ENCODE data around the gene HS3ST3B1. TPM values are rescaled to one million over a fixed set of nuclear protein-coding genes. Genes with fewer than 3 reads are reported as not detected.
A peak's percentile ranks its signal among the peaks of the same experiment; 100 is the strongest.

Gene HS3ST3B1
- total RNA-seq, 1 experiment from 2014 or later = 0.33 TPM

DNA sequence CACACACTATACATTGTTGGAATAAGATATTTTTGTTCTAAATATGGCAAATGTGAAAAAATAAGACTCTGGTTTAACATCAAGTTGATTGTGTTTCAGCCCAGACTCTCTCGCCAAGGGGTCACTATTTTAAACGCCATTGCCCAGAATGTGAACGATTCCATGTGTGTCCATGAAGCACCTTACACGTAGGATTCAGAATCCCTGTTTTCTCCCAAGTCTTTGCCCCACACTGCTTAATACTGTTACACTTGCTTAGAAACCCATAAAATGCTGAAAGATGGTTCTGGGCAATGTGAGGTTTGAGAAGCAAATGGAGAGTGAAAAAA is 7.7 kb downstream of the HS3ST3B1 start:
- DNase-seq (no peak), ATAC-seq (no peak)
- H3K4me2 ChIP-seq (ENCODE audit: low read length) = peak overlapping the region; percentile 74
- no peaks in the 10 kb centered on the region for H4K20me1 ChIP-seq (ENCODE audit: low read length)
- H3K9me3 ChIP-seq (ENCODE audit: low read length) = no peaks in the 10 kb centered on the region
- H3K36me3 ChIP-seq (ENCODE audit: low read depth, low read length) = no peaks in the 10 kb centered on the region
- no peaks in the 10 kb centered on the region for H3F3A ChIP-seq (ENCODE audit: low read length, unreplicated experiment)
- H3K79me2 ChIP-seq (ENCODE audit: low read length) = no peaks in the 10 kb centered on the region
- no peak overlapping the region for H3K27ac ChIP-seq (ENCODE audit: low read length)
- peaks cover 3% of the 10 kb centered on the region for H3K4me1 ChIP-seq (ENCODE audit: insufficient read depth, low read length)
- intact Hi-C loops (cut with micrococcal nuclease) = loop anchor here (10.0 kb wide), 1 partner anchor 244 kb away; the partner anchor contains the start of gene COX10
- CTCF ChIA-PET = no interaction called here
- TF ChIP-seq, protein P1, sequence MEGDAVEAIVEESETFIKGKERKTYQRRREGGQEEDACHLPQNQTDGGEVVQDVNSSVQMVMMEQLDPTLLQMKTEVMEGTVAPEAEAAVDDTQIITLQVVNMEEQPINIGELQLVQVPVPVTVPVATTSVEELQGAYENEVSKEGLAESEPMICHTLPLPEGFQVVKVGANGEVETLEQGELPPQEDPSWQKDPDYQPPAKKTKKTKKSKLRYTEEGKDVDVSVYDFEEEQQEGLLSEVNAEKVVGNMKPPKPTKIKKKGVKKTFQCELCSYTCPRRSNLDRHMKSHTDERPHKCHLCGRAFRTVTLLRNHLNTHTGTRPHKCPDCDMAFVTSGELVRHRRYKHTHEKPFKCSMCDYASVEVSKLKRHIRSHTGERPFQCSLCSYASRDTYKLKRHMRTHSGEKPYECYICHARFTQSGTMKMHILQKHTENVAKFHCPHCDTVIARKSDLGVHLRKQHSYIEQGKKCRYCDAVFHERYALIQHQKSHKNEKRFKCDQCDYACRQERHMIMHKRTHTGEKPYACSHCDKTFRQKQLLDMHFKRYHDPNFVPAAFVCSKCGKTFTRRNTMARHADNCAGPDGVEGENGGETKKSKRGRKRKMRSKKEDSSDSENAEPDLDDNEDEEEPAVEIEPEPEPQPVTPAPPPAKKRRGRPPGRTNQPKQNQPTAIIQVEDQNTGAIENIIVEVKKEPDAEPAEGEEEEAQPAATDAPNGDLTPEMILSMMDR (conservative IDR thresholded peaks at IDR 0.05; ENCODE audit: low read depth, low read length) = no peak
- TF ChIP-seq EZH2 (IDR thresholded peaks at IDR 0.05; ENCODE audit: low read length, unreplicated experiment) = no peak
- no TSS peak for BruUV-seq (replicated peaks)
- peaks cover 82% of the 10 kb centered on the region for H3K27me3 ChIP-seq (ENCODE audit: low read length)
- no peak overlapping the region for H3K9ac ChIP-seq (ENCODE audit: low read length)
- POLR2A ChIA-PET (ENCODE audit: unreplicated experiment) = no interaction called here
- no peaks in the 10 kb centered on the region for H3K9me2 ChIP-seq (replicated peaks; ENCODE audit: low read length)
- no peak overlapping the region; the same call in 1 of the 2 replicates for H3K4me3 ChIP-seq (ENCODE audit: low read length)
- H2AFZ ChIP-seq (ENCODE audit: low read length) = peak overlapping the region; percentile 44; the same call in 1 of the 2 replicates

DNA sequence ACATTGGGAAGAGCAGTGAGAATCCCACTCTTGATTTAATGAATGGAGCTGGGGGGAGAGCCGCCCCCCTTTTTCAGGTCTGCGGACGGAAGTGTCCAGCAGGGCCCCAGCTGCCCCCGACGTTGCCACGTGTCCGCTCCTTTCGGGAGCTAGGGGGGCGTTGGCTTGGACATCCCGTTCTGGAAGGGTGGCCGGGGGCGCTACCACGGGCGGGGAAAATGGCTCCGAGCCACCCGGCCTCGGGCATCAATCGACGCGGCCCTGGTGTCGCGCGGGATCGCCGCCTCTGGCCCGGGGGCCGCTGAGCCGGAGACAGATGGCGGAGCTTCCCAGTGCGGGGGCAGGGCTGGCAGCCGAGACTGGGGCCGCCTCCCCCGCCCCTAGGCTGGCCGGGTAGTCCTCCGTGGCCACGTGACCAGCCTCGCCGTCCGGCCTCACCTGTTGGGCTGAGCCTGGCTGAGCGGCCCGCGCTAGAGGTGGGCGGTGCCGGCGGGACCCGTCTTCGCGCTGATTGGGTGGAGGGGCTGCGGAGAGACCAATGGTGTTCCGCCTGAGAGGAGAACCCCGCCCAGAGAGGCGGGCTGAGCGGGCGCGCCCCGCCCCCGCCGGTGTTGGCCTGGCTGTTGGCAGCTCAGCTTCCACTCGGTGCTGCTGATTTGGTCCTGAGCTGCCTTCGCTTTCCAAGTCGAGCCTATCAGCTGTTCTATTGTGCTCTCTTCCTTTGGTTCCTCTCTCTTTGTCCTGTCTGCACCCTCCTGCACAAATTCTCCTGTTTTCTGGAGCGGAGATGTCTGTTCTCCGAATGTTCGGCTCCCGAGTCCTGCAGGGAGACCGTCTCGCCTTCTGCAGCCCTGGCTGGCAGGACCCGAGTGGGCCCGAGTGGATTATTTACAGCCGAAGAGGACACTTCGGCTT is 8.3 kb downstream of the HS3ST3B1 start:
- peak; percentile 82 for DNase-seq

More for the DNA sequence above, 8.3 kb downstream of the HS3ST3B1 start:
- Histone ChIP-seq H3F3A (ENCODE audit: low read length, unreplicated experiment) (no peaks in the 10 kb centered on the region), H3K4me2 (ENCODE audit: low read length) (peak overlapping the region; percentile 74), H3K27ac (ENCODE audit: low read length) (no peak overlapping the region), H3K4me3 (ENCODE audit: low read length) (peak overlapping the region; percentile 57), H3K9ac (ENCODE audit: low read length) (no peak overlapping the region), H3K27me3 (ENCODE audit: low read length) (peaks cover 77% of the 10 kb centered on the region), H4K20me1 (ENCODE audit: low read length) (no peaks in the 10 kb centered on the region), H3K9me3 (ENCODE audit: low read length) (no peaks in the 10 kb centered on the region), H3K36me3 (ENCODE audit: low read depth, low read length) (no peaks in the 10 kb centered on the region), H3K9me2 (replicated peaks; ENCODE audit: low read length) (no peaks in the 10 kb centered on the region), H3K4me1 (ENCODE audit: insufficient read depth, low read length) (no peaks in the 10 kb centered on the region), H2AFZ (ENCODE audit: low read length) (peak overlapping the region; percentile 77), H3K79me2 (ENCODE audit: low read length) (no peaks in the 10 kb centered on the region)
- POLR2A ChIA-PET (ENCODE audit: unreplicated experiment) = no interaction called here
- no peak for ATAC-seq
- TF ChIP-seq, protein P1 (conservative IDR thresholded peaks at IDR 0.05; ENCODE audit: low read depth, low read length) = no peak
- no peak for TF ChIP-seq EZH2phosphoT487 (IDR thresholded peaks at IDR 0.05; ENCODE audit: borderline replicate concordance, low read length)
- TF ChIP-seq EZH2 (IDR thresholded peaks at IDR 0.05; ENCODE audit: low read length, unreplicated experiment) = no peak
- intact Hi-C loops (cut with micrococcal nuclease) = loop anchor here (10.0 kb wide), 1 partner anchor 244 kb away; the partner anchor contains the start of gene COX10
- CTCF ChIA-PET = no interaction called here
- BruUV-seq (replicated peaks) = no TSS peak
